OCI-LY3 (cell line): ENCODE results near the gene SNX21.
"Not testable (repeated sequence)": the region's sequence is repeated elsewhere in the genome, so short reads cannot be mapped to it uniquely, and the experiment has no call there.

ENCODE experiments used
- H2AFZ ChIP-seq: fragments of 200-600, 300-600 bp; shearing (Covaris generic); 2 replicates; pipeline ENCODE4 v1.6.0; 2014; ENCODE audit warnings: antibody characterized with exemption, low read depth, low read length
- H3K27ac ChIP-seq: fragments of 200-600, 300-600 bp; sonication (generic); 2 replicates; pipeline ENCODE4 v1.5.1; 2014; ENCODE audit warnings: mild to moderate bottlenecking, low read length, moderate library complexity, mixed read lengths
- H3K27me3 ChIP-seq: fragments of 200-600, 300-600 bp; sonication (generic); 2 replicates; pipeline ENCODE4 v1.6.1; 2014; ENCODE audit warnings: low read depth, low read length, mixed read lengths
- H3K36me3 ChIP-seq: fragments of 200-600, 300-600 bp; sonication (generic); replicated peaks from 2 replicates; pipeline ENCODE3; 2014; ENCODE audit warnings: low read depth, low read length, mixed read lengths
- H3K4me1 ChIP-seq: fragments of 300-600, 200-600 bp; sonication (generic); 2 replicates; pipeline ENCODE4 v1.6.1; 2014; ENCODE audit warnings: low read length, mixed read lengths
- H3K4me2 ChIP-seq: fragments of 200-600, 300-600 bp; sonication (generic); 2 replicates; pipeline ENCODE4 v1.6.1; 2014; ENCODE audit warnings: low read length, mixed read lengths
- H3K4me3 ChIP-seq: fragments of 300-600, 200-600 bp; sonication (generic); 2 replicates; pipeline ENCODE4 v1.5.1; 2014; ENCODE audit warnings: antibody characterized with exemption, mild to moderate bottlenecking, low read length, moderate library complexity
- H3K79me2 ChIP-seq: fragments of 300-600, 200-600 bp; shearing (Covaris generic); 2 replicates; pipeline ENCODE4 v1.6.1; 2014; ENCODE audit warnings: mild to moderate bottlenecking, low read length, mixed read lengths
- H3K9ac ChIP-seq: fragments of 300-600, 200-600 bp; shearing (Covaris generic); 2 replicates; pipeline ENCODE4 v1.6.0; 2014; ENCODE audit warnings: mild to moderate bottlenecking, low read length, moderate library complexity
- H3K9me3 ChIP-seq: fragments of 200-600, 300-600 bp; shearing (Covaris generic); 2 replicates; pipeline ENCODE4 v1.6.1; 2014; ENCODE audit warnings: low read length, mixed read lengths; ENCODE audit not compliant: insufficient read depth
- H4K20me1 ChIP-seq: fragments of 200-600, 300-600 bp; sonication (generic); 2 replicates; pipeline ENCODE4 v1.6.1; 2016; ENCODE audit warnings: low read length, mixed read lengths; ENCODE audit not compliant: insufficient read depth
- EZH2phosphoT487 ChIP-seq: fragments of 200-600 bp; shearing (Covaris generic); IDR thresholded peaks from 2 replicates; pipeline ENCODE4 v1.6.1; 2018; ENCODE audit warnings: antibody characterized with exemption, mixed run types, low read depth
- TF ChIP-seq, protein P1 (sequence below): fragments of 200-600, 300-600 bp; sonication (generic); IDR thresholded peaks from 2 replicates; pipeline ENCODE4 v1.5.1; 2014; ENCODE audit warnings: antibody characterized with exemption, low read length, low read depth

SNX21 gene

DNA sequence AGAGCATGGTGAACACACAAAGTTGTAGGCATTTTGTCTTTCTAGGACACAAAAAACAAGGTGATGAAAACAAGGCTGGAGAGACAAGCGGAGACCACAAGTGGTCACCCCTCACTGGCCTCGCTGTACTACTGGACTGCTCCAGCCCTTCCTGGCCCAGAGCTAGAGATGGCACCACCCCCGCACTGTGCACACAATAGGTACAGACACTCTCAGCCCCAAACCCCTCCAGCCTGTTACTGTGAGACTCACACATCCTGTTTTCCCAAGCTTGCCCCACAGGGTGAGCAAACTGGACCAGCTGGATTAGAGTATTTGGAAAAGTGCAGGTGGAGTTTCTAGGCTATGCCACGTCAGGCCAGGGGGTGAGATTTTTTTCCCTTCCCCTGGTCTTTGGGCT is 39.0 kb downstream of the SNX21 start:
- no peak overlapping the region for H3K4me3 ChIP-seq
- H3K4me2 ChIP-seq = no peak overlapping the region
- no peaks in the 10 kb centered on the region for H3K36me3 ChIP-seq
- H2AFZ ChIP-seq = no peak overlapping the region
- no peaks in the 10 kb centered on the region for H4K20me1 ChIP-seq
- no peaks in the 10 kb centered on the region for H3K4me1 ChIP-seq
- H3K9me3 ChIP-seq = no peaks in the 10 kb centered on the region
- H3K27ac ChIP-seq = no peak overlapping the region
- no peaks in the 10 kb centered on the region for H3K79me2 ChIP-seq
- H3K9ac ChIP-seq = no peak overlapping the region
- no peaks in the 10 kb centered on the region for H3K27me3 ChIP-seq
- TF ChIP-seq, protein P1, sequence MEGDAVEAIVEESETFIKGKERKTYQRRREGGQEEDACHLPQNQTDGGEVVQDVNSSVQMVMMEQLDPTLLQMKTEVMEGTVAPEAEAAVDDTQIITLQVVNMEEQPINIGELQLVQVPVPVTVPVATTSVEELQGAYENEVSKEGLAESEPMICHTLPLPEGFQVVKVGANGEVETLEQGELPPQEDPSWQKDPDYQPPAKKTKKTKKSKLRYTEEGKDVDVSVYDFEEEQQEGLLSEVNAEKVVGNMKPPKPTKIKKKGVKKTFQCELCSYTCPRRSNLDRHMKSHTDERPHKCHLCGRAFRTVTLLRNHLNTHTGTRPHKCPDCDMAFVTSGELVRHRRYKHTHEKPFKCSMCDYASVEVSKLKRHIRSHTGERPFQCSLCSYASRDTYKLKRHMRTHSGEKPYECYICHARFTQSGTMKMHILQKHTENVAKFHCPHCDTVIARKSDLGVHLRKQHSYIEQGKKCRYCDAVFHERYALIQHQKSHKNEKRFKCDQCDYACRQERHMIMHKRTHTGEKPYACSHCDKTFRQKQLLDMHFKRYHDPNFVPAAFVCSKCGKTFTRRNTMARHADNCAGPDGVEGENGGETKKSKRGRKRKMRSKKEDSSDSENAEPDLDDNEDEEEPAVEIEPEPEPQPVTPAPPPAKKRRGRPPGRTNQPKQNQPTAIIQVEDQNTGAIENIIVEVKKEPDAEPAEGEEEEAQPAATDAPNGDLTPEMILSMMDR = no peak
- TF ChIP-seq EZH2phosphoT487 = no peak

DNA sequence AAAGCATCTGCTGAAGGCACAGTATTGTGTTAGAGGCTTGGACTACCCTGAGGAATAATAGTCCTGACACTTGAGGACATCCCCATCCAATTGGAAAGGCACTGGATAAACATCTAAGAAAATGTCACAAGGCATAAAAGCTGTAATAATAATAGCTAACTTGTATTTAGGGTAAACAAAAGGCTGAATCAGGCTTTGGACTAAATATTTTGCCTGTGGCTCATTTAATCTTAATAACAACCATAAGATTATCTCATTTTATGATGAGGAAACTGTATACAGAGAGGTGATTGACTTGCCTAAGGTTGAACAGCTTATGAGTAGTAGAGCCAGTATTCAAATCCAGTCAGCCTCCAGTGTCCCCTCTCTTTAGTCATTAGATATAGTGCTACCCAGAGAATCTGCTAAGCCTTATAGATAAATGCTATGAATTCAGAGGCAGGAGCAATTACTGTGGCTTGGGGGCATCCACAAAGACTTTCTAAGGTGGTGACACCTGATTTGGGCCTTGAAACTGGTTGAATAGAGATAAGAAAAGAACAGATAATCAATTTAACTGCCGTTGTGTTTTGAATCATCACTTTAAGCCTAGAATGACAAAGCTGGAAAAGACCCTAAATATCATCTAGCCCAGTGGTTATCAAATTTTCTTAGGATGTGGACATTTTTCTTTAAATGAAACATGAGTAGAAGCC is 40.0 kb downstream of the SNX21 start:
- no peaks in the 10 kb centered on the region for H4K20me1 ChIP-seq
- H3K9me3 ChIP-seq = no peaks in the 10 kb centered on the region
- no peak overlapping the region for H3K4me3 ChIP-seq
- H3K36me3 ChIP-seq = no peaks in the 10 kb centered on the region
- H3K4me1 ChIP-seq = no peaks in the 10 kb centered on the region
- no peak overlapping the region for H3K27ac ChIP-seq
- H3K27me3 ChIP-seq = no peaks in the 10 kb centered on the region
- no peaks in the 10 kb centered on the region for H3K79me2 ChIP-seq
- H3K4me2 ChIP-seq = no peak overlapping the region
- no peak overlapping the region for H3K9ac ChIP-seq
- TF ChIP-seq, protein P1 = no peak
- TF ChIP-seq EZH2phosphoT487 = no peak
- no peak overlapping the region for H2AFZ ChIP-seq

DNA sequence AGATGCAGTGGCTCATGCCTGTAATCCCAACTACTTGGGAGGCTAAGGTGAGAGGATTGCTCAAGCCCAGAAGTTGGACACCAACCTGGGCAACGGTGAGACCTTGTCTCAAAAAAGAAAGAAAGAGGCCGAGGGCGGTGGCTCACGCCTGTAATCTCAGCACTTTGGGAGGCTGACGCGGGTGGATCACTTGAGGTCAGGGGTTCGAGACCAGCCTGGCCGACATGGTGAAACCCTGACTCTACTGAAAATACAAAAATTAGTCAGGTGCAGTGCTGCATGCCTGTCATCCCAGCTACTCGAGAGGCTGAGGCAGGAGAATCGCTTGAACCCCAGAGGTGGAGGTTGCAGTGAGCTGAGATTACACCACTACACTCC is 40.5 kb downstream of the SNX21 start:
- H3K79me2 ChIP-seq, H3K36me3 ChIP-seq, H2AFZ ChIP-seq, H3K27me3 ChIP-seq, H4K20me1 ChIP-seq, H3K27ac ChIP-seq, H3K9me3 ChIP-seq, H3K4me2 ChIP-seq, H3K9ac ChIP-seq, H3K4me3 ChIP-seq, H3K4me1 ChIP-seq: not testable (repeated sequence)

DNA sequence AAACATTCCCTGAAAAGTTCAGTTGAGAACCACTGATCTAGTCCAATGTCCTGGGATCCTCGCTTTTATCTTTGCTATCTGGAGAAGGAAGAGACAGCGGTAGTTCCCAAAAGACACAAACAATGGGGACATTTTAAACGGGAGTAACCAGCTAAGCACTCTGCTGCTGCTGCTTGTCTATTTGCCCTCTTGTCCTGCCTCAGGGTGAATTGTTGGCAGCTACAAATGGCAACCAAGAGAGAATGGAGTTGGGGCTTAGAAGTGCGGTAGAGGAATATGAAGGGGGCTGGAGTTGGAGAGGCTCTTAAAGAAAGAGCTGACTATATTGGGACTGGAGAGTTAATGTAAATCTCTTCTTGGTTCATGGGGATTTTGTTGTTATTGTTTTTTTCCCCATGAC is 41.0 kb downstream of the SNX21 start:
- Histone ChIP-seq H3K4me3 (no peak overlapping the region), H2AFZ (no peak overlapping the region), H3K4me2 (no peak overlapping the region), H3K4me1 (no peaks in the 10 kb centered on the region), H4K20me1 (no peaks in the 10 kb centered on the region), H3K27me3 (no peaks in the 10 kb centered on the region), H3K79me2 (no peaks in the 10 kb centered on the region), H3K9ac (no peak overlapping the region), H3K9me3 (no peaks in the 10 kb centered on the region), H3K36me3 (no peaks in the 10 kb centered on the region), H3K27ac (no peak overlapping the region)
- TF ChIP-seq, protein P1 = no peak
